Peyer's patch (tissue), 4 donors: ENCODE results near the gene RAB5A. TPM values are rescaled to one million over a fixed set of nuclear protein-coding genes. Genes with fewer than 3 reads are reported as not detected.
"Not testable (repeated sequence)": the region's sequence is repeated elsewhere in the genome, so short reads cannot be mapped to it uniquely, and the experiment has no call there.

Experiments used
- DNase-seq, 3 donors: peaks; one replicate each; pipeline ENCODE4 v3.0.0-alpha.2; 2017 to 2019
- H3K27ac ChIP-seq, 4 donors: fragments of 200-600 bp; sonication (generic); one replicate each; pipeline ENCODE4 v1.5.1; 2016 to 2019
- H3K27me3 ChIP-seq, 2 donors: fragments of 200-600 bp; sonication (generic); one replicate each; pipeline ENCODE4 v1.5.1; 2019
- H3K36me3 ChIP-seq, 3 donors: fragments of 200-600 bp; sonication (generic); one replicate each; pipeline ENCODE4 v1.5.1; 2016 to 2019
- H3K4me1 ChIP-seq, 4 donors: fragments of 200-600 bp; sonication (generic); one replicate each; pipeline ENCODE4 v1.5.1; 2016 to 2019
- H3K4me3 ChIP-seq, 4 donors: fragments of 200-600 bp; sonication (generic); 1 replicate in 3 of 4; 2 replicates in 1 of 4; pipeline ENCODE4 v1.5.1; 2016 to 2019; ENCODE audit warnings: mild to moderate bottlenecking in 1 of 4
- H3K9me3 ChIP-seq, 4 donors: fragments of 200-600 bp; sonication (generic); one replicate each; pipeline ENCODE4 v1.5.1; 2016 to 2019; ENCODE audit warnings: mild to moderate bottlenecking in 1 of 4
- CTCF ChIP-seq, 6 experiments: fragments of 450-650 bp in 4 of 6; fragments of 200-600 bp in 2 of 6; sonication (generic) in 1 of 6; IDR thresholded peaks; one replicate each; pipeline ENCODE4 v1.5.1; 2017 to 2019; ENCODE audit warnings: antibody characterized with exemption in 6 of 6, mild to moderate bottlenecking in 3 of 6, moderate library complexity in 1 of 6
- POLR2A ChIP-seq, 2 donors: fragments of 450-650 bp; IDR thresholded peaks; one replicate each; pipeline ENCODE4 v1.5.1; 2017; ENCODE audit warnings: antibody characterized with exemption in 2 of 2, mild to moderate bottlenecking in 2 of 2, moderate library complexity in 2 of 2
- small RNA-seq, 2 donors: library from RNA; depleted of rRNA; stranded (forward); fragments of <200 nt; gene quantifications; one replicate each; pipeline ENCODE3, GENCODE V24; 2016
- total RNA-seq, 4 donors: library from RNA; depleted of rRNA; stranded (reverse); fragments of >200 nt; gene quantifications; one replicate each; pipeline ENCODE4 v1.1.0, GENCODE V29; 2016

The RAB5A gene
- total RNA-seq, 4 donors from 2014 or later = 56.9 to 80.4 (median 66.2) TPM

- no peaks in the 10 kb centered on the region for H3K9me3 ChIP-seq
- no peaks in the 10 kb centered on the region for H3K36me3 ChIP-seq
- no peak for DNase-seq
- TF ChIP-seq CTCF (IDR thresholded peaks at IDR 0.05) (no peak), POLR2A (IDR thresholded peaks at IDR 0.05) (no peak)
- peaks cover 0 to 4% (median 0%) of the 10 kb centered on the region in 4 donors for H3K4me1 ChIP-seq
- no peak overlapping the region for H3K27ac ChIP-seq
- H3K27me3 ChIP-seq = no peaks in the 10 kb centered on the region
- H3K4me3 ChIP-seq = no peak overlapping the region
These were observed 82.0 kb downstream of the RAB5A start for GRCh38 chr3:20028905-20029331.

GRCh38 chr3:20031939-20032338, 85.0 kb downstream of the RAB5A start:
- not testable (repeated sequence) for H3K4me1 ChIP-seq, H3K27ac ChIP-seq, H3K4me3 ChIP-seq, H3K27me3 ChIP-seq, H3K36me3 ChIP-seq, DNase-seq, H3K9me3 ChIP-seq

Small RNA genes within 50 kb of the gene (small RNA-seq; reads per million reads assigned to genes)
- gene RNU4-85P (0 reads per million in 2 donors), gene RPL39P18 (0 reads per million in 2 donors)

Other genes with a start within 250 kb of the RAB5A start
- gene EFHB, start 12.9 kb upstream of the RAB5A start, total RNA-seq = 1 to 10 TPM in 1 of 4 donors, under 1 TPM in 2, not detected in 1; 0.35 to 2.5 (median 0.40) TPM
- gene PP2D1, start 65.2 kb downstream of the RAB5A start, total RNA-seq = not detected
- gene KAT2B, start 93.3 kb downstream of the RAB5A start, total RNA-seq = 10 to 100 TPM; 28.0 to 46.2 (median 42.9) TPM
- gene SGO1, start 239.1 kb downstream of the RAB5A start, total RNA-seq = 1 to 10 TPM; 3.2 to 9.9 (median 3.9) TPM